PFSK-1 (cell line): ENCODE measurements around the gene CCDC138.

Experiments
- POLR2AphosphoS5 ChIP-seq: IDR thresholded peaks from 2 replicates; pipeline ENCODE4 v1.6.1; 2012; ENCODE audit warnings: low read depth, mild to moderate bottlenecking, control low read depth, low read length, moderate library complexity
- SIN3A ChIP-seq: IDR thresholded peaks from 2 replicates; pipeline ENCODE4 v1.6.1; 2012; ENCODE audit warnings: mild to moderate bottlenecking, low read length, moderate library complexity, borderline replicate concordance; ENCODE audit not compliant: insufficient read depth

- TF ChIP-seq SIN3A = no peak
- TF ChIP-seq POLR2AphosphoS5 = no peak
Measured at GRCh38 chr2:108778857-108779256, 7.7 kb upstream of the CCDC138 start.
